Liver (tissue), 3 donors: ENCODE results near the gene AIG1.

Source experiments
- EGR1 ChIP-seq, 2 donors: IDR thresholded peaks; 2 replicates each; pipeline ENCODE4 v1.6.1; 2016 to 2018; ENCODE audit warnings: antibody characterized with exemption in 2 of 2, low read depth in 2 of 2
- FOXA1 ChIP-seq: IDR thresholded peaks from 2 replicates; pipeline ENCODE4 v1.6.1; 2016; ENCODE audit warnings: antibody characterized with exemption
- GABPA ChIP-seq, 2 donors: IDR thresholded peaks in 1 of 2; conservative IDR thresholded peaks in 1 of 2; 2 replicates each; pipeline ENCODE4 v1.6.1; 2016; ENCODE audit warnings: antibody characterized with exemption in 2 of 2, mild to moderate bottlenecking in 1 of 2, moderate library complexity in 1 of 2
- JUND ChIP-seq, 2 donors: IDR thresholded peaks; 2 replicates each; pipeline ENCODE4 v1.6.1; 2016; ENCODE audit warnings: antibody characterized with exemption in 2 of 2
- NR2F2 ChIP-seq: IDR thresholded peaks from 2 replicates; pipeline ENCODE4 v1.6.1; 2016; ENCODE audit warnings: antibody characterized with exemption
- RAD21 ChIP-seq, 2 donors: IDR thresholded peaks; 2 replicates each; pipeline ENCODE4 v1.6.1; 2016; ENCODE audit warnings: antibody characterized with exemption in 2 of 2, mild to moderate bottlenecking in 2 of 2
- SP1 ChIP-seq: IDR thresholded peaks from 2 replicates; pipeline ENCODE4 v1.6.1; 2018; ENCODE audit warnings: antibody characterized with exemption, mild to moderate bottlenecking
- TAF1 ChIP-seq: conservative IDR thresholded peaks from 2 replicates; pipeline ENCODE4 v1.6.1; 2016; ENCODE audit warnings: antibody characterized with exemption, mild to moderate bottlenecking
- YY1 ChIP-seq: IDR thresholded peaks from 2 replicates; pipeline ENCODE4 v1.6.1; 2016; ENCODE audit warnings: antibody characterized with exemption, mild to moderate bottlenecking
- TF ChIP-seq, protein P1 (sequence below): fragments of 150-350 bp; IDR thresholded peaks from 2 replicates; pipeline ENCODE4 v1.5.1; 2017; ENCODE audit warnings: improper control_type of control experiment, low read depth, low read length; ENCODE audit not compliant: missing input control
- TF ChIP-seq, protein P2 (sequence below): IDR thresholded peaks from 2 replicates; pipeline ENCODE4 v1.6.1; 2016; ENCODE audit warnings: antibody characterized with exemption, mild to moderate bottlenecking
- TF ChIP-seq, protein P3 (sequence below): IDR thresholded peaks from 2 replicates; pipeline ENCODE4 v1.6.1; 2016; ENCODE audit warnings: antibody characterized with exemption
- TF ChIP-seq, protein P4 (sequence below): IDR thresholded peaks from 2 replicates; pipeline ENCODE4 v1.6.1; 2016; ENCODE audit warnings: antibody characterized with exemption
- TF ChIP-seq, protein P5 (sequence below): IDR thresholded peaks from 2 replicates; pipeline ENCODE4 v1.6.1; 2016; ENCODE audit warnings: antibody characterized with exemption
- donor health status: healthy.
- donor health status: healthy.

DNA sequence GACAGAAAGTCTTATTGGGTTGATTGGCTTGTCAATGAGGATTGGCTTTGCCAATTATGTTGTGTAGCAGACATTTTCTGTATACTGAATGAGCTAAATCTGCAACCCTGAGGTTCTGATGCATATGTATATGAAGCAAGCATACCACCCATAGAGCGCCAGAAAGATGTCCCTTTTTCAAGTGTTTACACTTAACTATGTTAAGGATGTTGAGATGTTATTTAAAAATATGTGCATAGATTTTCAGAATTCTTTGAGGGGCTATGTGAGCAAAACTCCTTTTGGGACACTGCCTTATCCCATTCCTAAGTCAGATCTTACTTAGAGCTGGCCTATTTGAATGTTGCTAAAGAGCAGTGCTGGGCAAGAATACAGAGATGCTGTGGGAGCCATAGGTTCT, 1.9 kb downstream of the AIG1 start:
- TF ChIP-seq FOXA1 (no peak), EGR1 (IDR thresholded peaks at IDR 0.05; ENCODE audit: low read depth in 2 of 2) (no peak), JUND (IDR thresholded peaks at IDR 0.05) (no peak), TAF1 (no peak), YY1 (no peak), NR2F2 (no peak), RAD21 (IDR thresholded peaks at IDR 0.05) (no peak), SP1 (no peak), GABPA (IDR thresholded peaks at IDR 0.05 in 1 of 2, conservative IDR thresholded peaks at IDR 0.05 in 1 of 2) (no peak)
- TF ChIP-seq, protein P1, sequence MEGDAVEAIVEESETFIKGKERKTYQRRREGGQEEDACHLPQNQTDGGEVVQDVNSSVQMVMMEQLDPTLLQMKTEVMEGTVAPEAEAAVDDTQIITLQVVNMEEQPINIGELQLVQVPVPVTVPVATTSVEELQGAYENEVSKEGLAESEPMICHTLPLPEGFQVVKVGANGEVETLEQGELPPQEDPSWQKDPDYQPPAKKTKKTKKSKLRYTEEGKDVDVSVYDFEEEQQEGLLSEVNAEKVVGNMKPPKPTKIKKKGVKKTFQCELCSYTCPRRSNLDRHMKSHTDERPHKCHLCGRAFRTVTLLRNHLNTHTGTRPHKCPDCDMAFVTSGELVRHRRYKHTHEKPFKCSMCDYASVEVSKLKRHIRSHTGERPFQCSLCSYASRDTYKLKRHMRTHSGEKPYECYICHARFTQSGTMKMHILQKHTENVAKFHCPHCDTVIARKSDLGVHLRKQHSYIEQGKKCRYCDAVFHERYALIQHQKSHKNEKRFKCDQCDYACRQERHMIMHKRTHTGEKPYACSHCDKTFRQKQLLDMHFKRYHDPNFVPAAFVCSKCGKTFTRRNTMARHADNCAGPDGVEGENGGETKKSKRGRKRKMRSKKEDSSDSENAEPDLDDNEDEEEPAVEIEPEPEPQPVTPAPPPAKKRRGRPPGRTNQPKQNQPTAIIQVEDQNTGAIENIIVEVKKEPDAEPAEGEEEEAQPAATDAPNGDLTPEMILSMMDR: no peak
- TF ChIP-seq, protein P2, sequence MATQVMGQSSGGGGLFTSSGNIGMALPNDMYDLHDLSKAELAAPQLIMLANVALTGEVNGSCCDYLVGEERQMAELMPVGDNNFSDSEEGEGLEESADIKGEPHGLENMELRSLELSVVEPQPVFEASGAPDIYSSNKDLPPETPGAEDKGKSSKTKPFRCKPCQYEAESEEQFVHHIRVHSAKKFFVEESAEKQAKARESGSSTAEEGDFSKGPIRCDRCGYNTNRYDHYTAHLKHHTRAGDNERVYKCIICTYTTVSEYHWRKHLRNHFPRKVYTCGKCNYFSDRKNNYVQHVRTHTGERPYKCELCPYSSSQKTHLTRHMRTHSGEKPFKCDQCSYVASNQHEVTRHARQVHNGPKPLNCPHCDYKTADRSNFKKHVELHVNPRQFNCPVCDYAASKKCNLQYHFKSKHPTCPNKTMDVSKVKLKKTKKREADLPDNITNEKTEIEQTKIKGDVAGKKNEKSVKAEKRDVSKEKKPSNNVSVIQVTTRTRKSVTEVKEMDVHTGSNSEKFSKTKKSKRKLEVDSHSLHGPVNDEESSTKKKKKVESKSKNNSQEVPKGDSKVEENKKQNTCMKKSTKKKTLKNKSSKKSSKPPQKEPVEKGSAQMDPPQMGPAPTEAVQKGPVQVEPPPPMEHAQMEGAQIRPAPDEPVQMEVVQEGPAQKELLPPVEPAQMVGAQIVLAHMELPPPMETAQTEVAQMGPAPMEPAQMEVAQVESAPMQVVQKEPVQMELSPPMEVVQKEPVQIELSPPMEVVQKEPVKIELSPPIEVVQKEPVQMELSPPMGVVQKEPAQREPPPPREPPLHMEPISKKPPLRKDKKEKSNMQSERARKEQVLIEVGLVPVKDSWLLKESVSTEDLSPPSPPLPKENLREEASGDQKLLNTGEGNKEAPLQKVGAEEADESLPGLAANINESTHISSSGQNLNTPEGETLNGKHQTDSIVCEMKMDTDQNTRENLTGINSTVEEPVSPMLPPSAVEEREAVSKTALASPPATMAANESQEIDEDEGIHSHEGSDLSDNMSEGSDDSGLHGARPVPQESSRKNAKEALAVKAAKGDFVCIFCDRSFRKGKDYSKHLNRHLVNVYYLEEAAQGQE: no peak
- TF ChIP-seq, protein P3, sequence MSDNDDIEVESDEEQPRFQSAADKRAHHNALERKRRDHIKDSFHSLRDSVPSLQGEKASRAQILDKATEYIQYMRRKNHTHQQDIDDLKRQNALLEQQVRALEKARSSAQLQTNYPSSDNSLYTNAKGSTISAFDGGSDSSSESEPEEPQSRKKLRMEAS: no peak
- TF ChIP-seq, protein P4, sequence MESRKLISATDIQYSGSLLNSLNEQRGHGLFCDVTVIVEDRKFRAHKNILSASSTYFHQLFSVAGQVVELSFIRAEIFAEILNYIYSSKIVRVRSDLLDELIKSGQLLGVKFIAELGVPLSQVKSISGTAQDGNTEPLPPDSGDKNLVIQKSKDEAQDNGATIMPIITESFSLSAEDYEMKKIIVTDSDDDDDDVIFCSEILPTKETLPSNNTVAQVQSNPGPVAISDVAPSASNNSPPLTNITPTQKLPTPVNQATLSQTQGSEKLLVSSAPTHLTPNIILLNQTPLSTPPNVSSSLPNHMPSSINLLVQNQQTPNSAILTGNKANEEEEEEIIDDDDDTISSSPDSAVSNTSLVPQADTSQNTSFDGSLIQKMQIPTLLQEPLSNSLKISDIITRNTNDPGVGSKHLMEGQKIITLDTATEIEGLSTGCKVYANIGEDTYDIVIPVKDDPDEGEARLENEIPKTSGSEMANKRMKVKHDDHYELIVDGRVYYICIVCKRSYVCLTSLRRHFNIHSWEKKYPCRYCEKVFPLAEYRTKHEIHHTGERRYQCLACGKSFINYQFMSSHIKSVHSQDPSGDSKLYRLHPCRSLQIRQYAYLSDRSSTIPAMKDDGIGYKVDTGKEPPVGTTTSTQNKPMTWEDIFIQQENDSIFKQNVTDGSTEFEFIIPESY: no peak
- TF ChIP-seq, protein P5, sequence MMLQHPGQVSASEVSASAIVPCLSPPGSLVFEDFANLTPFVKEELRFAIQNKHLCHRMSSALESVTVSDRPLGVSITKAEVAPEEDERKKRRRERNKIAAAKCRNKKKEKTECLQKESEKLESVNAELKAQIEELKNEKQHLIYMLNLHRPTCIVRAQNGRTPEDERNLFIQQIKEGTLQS: no peak
